ENCODE results near the gene KLK2. TPM values are rescaled to one million over a fixed set of nuclear protein-coding genes. Genes with fewer than 3 reads are reported as not detected.

KLK2 gene
- polyA plus RNA-seq, 1 donor (not counting 4 experiments of a cell fraction or from before 2014, with no cell fraction given) = 0.07 TPM

DNA sequence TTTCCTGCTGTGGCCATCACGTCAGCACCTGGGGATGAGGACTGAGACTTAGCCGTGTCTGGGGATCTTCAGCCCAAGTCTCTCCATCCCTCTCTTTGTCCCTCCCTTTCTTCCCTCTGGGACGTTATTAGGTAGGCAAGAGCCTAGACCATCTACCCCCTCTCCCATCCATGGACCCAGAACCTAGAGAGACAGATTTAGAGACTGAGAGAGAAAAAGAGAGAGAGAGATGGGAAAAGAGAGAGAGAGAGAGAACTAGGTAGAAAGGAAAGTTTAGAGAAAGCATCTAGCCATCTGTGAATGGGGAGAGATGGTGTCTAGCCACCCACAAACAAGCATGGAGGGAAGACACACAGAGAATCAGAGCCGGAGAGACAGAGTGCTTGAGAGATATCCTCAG lies 37.5 kb downstream of the KLK2 start:
- Histone ChIP-seq H3K4me1 (ENCODE audit: control insufficient read depth, extremely low read depth, insufficient read depth, low read length) (no peaks in the 10 kb centered on the region), H4K20me1 (ENCODE audit: control insufficient read depth, extremely low read depth, insufficient read depth, low read length) (no peaks in the 10 kb centered on the region), H3K9me1 (ENCODE audit: control insufficient read depth, extremely low read depth, insufficient read depth, low read length) (no peaks in the 10 kb centered on the region), H3K4me2 (ENCODE audit: control insufficient read depth, extremely low read depth, insufficient read depth, low read depth, low read length) (no peak overlapping the region), H3K9me3 (ENCODE audit: control insufficient read depth, low read depth, low read length) (no peaks in the 10 kb centered on the region), H3K27me3 (ENCODE audit: control insufficient read depth, extremely low read depth, insufficient read depth, low read length) (peaks cover 66% of the 10 kb centered on the region), H3K79me2 (ENCODE audit: control insufficient read depth, insufficient read depth, low read length) (no peaks in the 10 kb centered on the region), H2AFZ (ENCODE audit: control insufficient read depth, low read length) (no peak overlapping the region), H3K36me3 (ENCODE audit: control insufficient read depth in 2 of 2, extremely low read depth in 1 of 2, insufficient read depth in 2 of 2, low read length in 2 of 2) (no peaks in the 10 kb centered on the region), H3K4me3 (ENCODE audit: control insufficient read depth in 2 of 3, extremely low read depth in 1 of 3, insufficient read depth in 2 of 3, low read depth in 1 of 3, low read length in 3 of 3) (no peak overlapping the region), H3K27ac (ENCODE audit: control insufficient read depth, insufficient read depth, low read length) (no peak overlapping the region), H3K9ac (ENCODE audit: control insufficient read depth, extremely low read depth, insufficient read depth, low read length) (no peak overlapping the region)
- TF ChIP-seq EZH2 (IDR thresholded peaks at IDR 0.05; ENCODE audit: low read length) (no peak), CTCF (optimal IDR thresholded peaks at IDR 0.05 in 1 of 3, IDR thresholded peaks at IDR 0.05 in 1 of 3, conservative IDR thresholded peaks at IDR 0.05 in 1 of 3; ENCODE audit: extremely low read depth in 1 of 3, insufficient read depth in 2 of 3, low read length in 3 of 3) (no peak)
- FAIRE-seq (no peak), DNase-seq (ENCODE audit: low read depth, low spot score) (no peak)
- dilution Hi-C loops (cut with MboI; ENCODE audit: extremely low pct_ligation_motif_present, low sequenced_read_pairs) = no loop called here

DNA sequence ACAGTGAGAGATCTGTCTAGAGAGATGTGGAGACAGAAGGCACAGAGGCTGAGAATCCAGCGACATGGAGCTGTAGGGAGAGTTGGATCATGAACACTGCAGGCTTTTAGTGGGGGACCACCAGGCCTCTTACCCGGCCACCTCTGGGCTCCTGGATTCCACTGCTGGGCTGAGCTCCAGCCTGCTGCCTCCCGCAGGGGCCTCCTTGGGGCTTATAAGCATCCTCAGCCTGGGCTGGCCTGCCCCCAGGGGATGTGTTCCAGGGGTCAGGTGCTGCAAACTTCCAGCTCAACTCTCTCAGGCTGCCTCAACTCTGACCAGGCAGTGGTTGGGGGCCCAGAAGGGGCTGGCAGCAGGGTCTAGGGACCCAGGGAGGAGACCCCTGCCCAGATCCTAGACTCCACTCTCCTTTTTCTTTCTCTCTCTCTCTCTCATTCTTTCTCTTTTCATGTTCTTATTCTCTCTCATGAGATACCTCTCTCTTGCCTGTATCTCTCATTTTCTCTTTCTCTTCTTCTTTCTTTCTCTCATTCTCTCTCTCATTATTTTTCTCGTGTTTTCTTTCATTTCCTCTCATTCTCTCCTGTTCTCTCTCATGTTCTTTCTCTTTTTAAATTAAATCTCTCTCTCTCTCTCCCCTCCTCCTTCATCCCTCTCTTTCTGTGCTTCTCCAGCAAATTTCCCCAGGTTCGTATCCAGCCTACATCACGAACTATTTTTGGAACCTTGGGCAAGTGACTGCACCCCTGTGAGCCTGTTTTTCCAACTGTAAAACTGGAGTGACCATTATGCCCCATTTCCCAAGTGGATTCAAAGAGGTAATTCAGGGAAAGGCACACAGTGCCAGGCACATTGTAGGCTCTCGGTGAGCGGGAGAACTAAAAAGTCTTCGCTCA lies 38.2 kb downstream of the KLK2 start, which contains the start of gene KLK4:
TSS of gene KLK4 (minus strand) at position 190 of the 896 bp plus-strand sequence. CDS start 657 bp downstream, outside the sequence.
- Histone ChIP-seq H3K9me3 (ENCODE audit: control insufficient read depth, low read depth, low read length) (no peaks in the 10 kb centered on the region), H3K9me1 (ENCODE audit: control insufficient read depth, extremely low read depth, insufficient read depth, low read length) (no peaks in the 10 kb centered on the region), H3K9ac (ENCODE audit: control insufficient read depth, extremely low read depth, insufficient read depth, low read length) (no peak within 1 kb of the TSS), H3K27me3 (ENCODE audit: control insufficient read depth, extremely low read depth, insufficient read depth, low read length) (peaks cover 72% of the 10 kb centered on the region), H3K4me1 (ENCODE audit: control insufficient read depth, extremely low read depth, insufficient read depth, low read length) (no peaks in the 10 kb centered on the region), H2AFZ (ENCODE audit: control insufficient read depth, low read length) (no peak within 1 kb of the TSS), H3K36me3 (ENCODE audit: control insufficient read depth in 2 of 2, extremely low read depth in 1 of 2, insufficient read depth in 2 of 2, low read length in 2 of 2) (no peaks in the 10 kb centered on the region), H4K20me1 (ENCODE audit: control insufficient read depth, extremely low read depth, insufficient read depth, low read length) (no peaks in the 10 kb centered on the region), H3K79me2 (ENCODE audit: control insufficient read depth, insufficient read depth, low read length) (no peaks in the 10 kb centered on the region), H3K4me3 (ENCODE audit: control insufficient read depth in 2 of 3, extremely low read depth in 1 of 3, insufficient read depth in 2 of 3, low read depth in 1 of 3, low read length in 3 of 3) (no peak within 1 kb of the TSS), H3K4me2 (ENCODE audit: control insufficient read depth, extremely low read depth, insufficient read depth, low read depth, low read length) (no peak within 1 kb of the TSS), H3K27ac (ENCODE audit: control insufficient read depth, insufficient read depth, low read length) (no peak within 1 kb of the TSS)
- dilution Hi-C loops (cut with MboI; ENCODE audit: extremely low pct_ligation_motif_present, low sequenced_read_pairs) = no loop called here
- DNase-seq (ENCODE audit: low read depth, low spot score) = no peak
- FAIRE-seq = no peak
- no peak for TF ChIP-seq CTCF (optimal IDR thresholded peaks at IDR 0.05 in 1 of 3, IDR thresholded peaks at IDR 0.05 in 1 of 3, conservative IDR thresholded peaks at IDR 0.05 in 1 of 3; ENCODE audit: extremely low read depth in 1 of 3, insufficient read depth in 2 of 3, low read length in 3 of 3)
- no peak for TF ChIP-seq EZH2 (IDR thresholded peaks at IDR 0.05; ENCODE audit: low read length)

All from keratinocyte (primary cell).